MCF 10A (cell line): ENCODE measurements around the gene NPL. TPM values are rescaled to one million over a fixed set of nuclear protein-coding genes. Genes with fewer than 3 reads are reported as not detected.

ENCODE experiments used
- BruUV-seq: library from RNA; stranded (reverse); fragments of 400-500 nt; replicated peaks from 2 replicates; lab custom pipeline; 2021; lab: Mats Ljungman, UMichigan
- CTCF ChIA-PET: fragments of 300-600 bp; sonication (Branson Sonifier 250); formaldehyde crosslinking; extraction: SDS; loops from one replicate; lab custom pipeline; 2021; ENCODE audit warnings: antibody characterized with exemption, inconsistent platforms; lab: Yijun Ruan, JAX
- POLR2A ChIA-PET: fragments of 300-600, 350-650 bp; sonication (Branson Sonifier 250); formaldehyde crosslinking; extraction: SDS; loops from one replicate; lab custom pipeline; 2020; ENCODE audit warnings: antibody characterized with exemption, inconsistent platforms; lab: Yijun Ruan, JAX
- DNase-seq: peaks from one replicate; pipeline ENCODE4 v3.0.0-alpha.2; 2018; ENCODE audit not compliant: unreplicated experiment
- H3K27ac Mint-ChIP-seq: one replicate; pipeline ENCODE4 v1.8.0; 2022; ENCODE audit warnings: mild to moderate bottlenecking, low read depth, mixed read lengths; ENCODE audit not compliant: unreplicated experiment
- H3K27me3 Mint-ChIP-seq: one replicate; pipeline ENCODE4 v1.8.0; 2022; ENCODE audit warnings: mixed read lengths; ENCODE audit not compliant: insufficient read depth, unreplicated experiment
- H3K36me3 Mint-ChIP-seq: one replicate; pipeline ENCODE4 v1.8.0; 2022; ENCODE audit warnings: mild to moderate bottlenecking, moderate library complexity, mixed read lengths; ENCODE audit not compliant: insufficient read depth, unreplicated experiment
- H3K4me1 Mint-ChIP-seq: one replicate; pipeline ENCODE4 v1.8.0; 2022; ENCODE audit warnings: mixed read lengths; ENCODE audit not compliant: insufficient read depth, unreplicated experiment
- H3K4me3 Mint-ChIP-seq: one replicate; pipeline ENCODE4 v1.8.0; 2022; ENCODE audit warnings: mild to moderate bottlenecking, moderate library complexity, mixed read lengths; ENCODE audit not compliant: unreplicated experiment
- H3K9me3 Mint-ChIP-seq: one replicate; pipeline ENCODE4 v1.8.0; 2022; ENCODE audit warnings: mixed read lengths; ENCODE audit not compliant: unreplicated experiment
- CTCF ChIP-seq: fragments of 200-600 bp; IDR thresholded peaks from one replicate; pipeline ENCODE4 v1.8.0; 2022; ENCODE audit warnings: antibody characterized with exemption, mild to moderate bottlenecking; ENCODE audit not compliant: unreplicated experiment
- intact Hi-C: fragments of 100-400 bp; cut with micrococcal nuclease; formaldehyde crosslinking; loops from 2 replicates; pipeline ENCODE4 v1.14.1; 2022
- total RNA-seq: library from RNA; stranded (reverse); gene quantifications from 2 replicates; pipeline ENCODE4 v1.2.3, GENCODE V29; 2022

NPL gene
- total RNA-seq, 1 experiment from 2014 or later, result 6.2 TPM

- no TSS peak for BruUV-seq
- CTCF ChIA-PET, result interaction anchor here (0.5 to 1.5 kb wide), 4 partner anchors 24 to 448 kb away, joined by 3 read pairs; no protein-coding TSS in a partner anchor
- no peak for TF ChIP-seq CTCF
- intact Hi-C loops, result no loop called here
- Mint-ChIP-seq H3K27ac (no peak overlapping the region), H3K4me3 (no peak overlapping the region), H3K27me3 (no peaks in the 10 kb centered on the region), H3K9me3 (no peaks in the 10 kb centered on the region), H3K36me3 (peaks cover 100% of the 10 kb centered on the region), H3K4me1 (peaks cover 51% of the 10 kb centered on the region)
- POLR2A ChIA-PET, result interaction anchor here (0.6 to 1.8 kb wide), 3 partner anchors 13 to 92 kb away, joined by 4 to 6 read pairs (median 4); no protein-coding TSS in a partner anchor
- DNase-seq, result no peak
Observed at GRCh38 chr1:182847105-182847504, 57.5 kb downstream of the NPL start.

- DNase-seq, result no peak
- Mint-ChIP-seq H3K4me1 (peaks cover 44% of the 10 kb centered on the region), H3K27ac (no peak overlapping the region), H3K4me3 (no peak overlapping the region), H3K27me3 (no peaks in the 10 kb centered on the region), H3K9me3 (no peaks in the 10 kb centered on the region), H3K36me3 (peaks cover 100% of the 10 kb centered on the region)
- intact Hi-C loops, result no loop called here
- no peak for TF ChIP-seq CTCF
- BruUV-seq, result no TSS peak
- ChIA-PET POLR2A (interaction anchor here (1.1 kb wide), 1 partner anchor 9 kb away, joined by 3 read pairs; no protein-coding TSS in a partner anchor), CTCF (interaction anchor here (0.6 kb wide), 1 partner anchor 634 kb away, joined by 4 read pairs; no protein-coding TSS in a partner anchor)
Observed at GRCh38 chr1:182848736-182849135, 59.2 kb downstream of the NPL start.

GRCh38 chr1:182850319-182850718 lies 60.7 kb downstream of the NPL start:
- no peak overlapping the region for H3K27ac Mint-ChIP-seq
- no TSS peak for BruUV-seq
- intact Hi-C loops, result no loop called here
- POLR2A ChIA-PET, result interaction anchor here (1.0 to 1.5 kb wide), 2 partner anchors 10 kb away, joined by 3 to 5 read pairs; no protein-coding TSS in a partner anchor
- H3K4me1 Mint-ChIP-seq, result peaks cover 36% of the 10 kb centered on the region
- no peak for TF ChIP-seq CTCF
- peaks cover 100% of the 10 kb centered on the region for H3K36me3 Mint-ChIP-seq
- H3K4me3 Mint-ChIP-seq, result no peak overlapping the region
- H3K27me3 Mint-ChIP-seq, result no peaks in the 10 kb centered on the region
- CTCF ChIA-PET, result interaction anchor here (0.5 kb wide), 1 partner anchor 99 kb away, joined by 4 read pairs; no protein-coding TSS in a partner anchor
- no peaks in the 10 kb centered on the region for H3K9me3 Mint-ChIP-seq
- no peak for DNase-seq

GRCh38 chr1:182851825-182852224 lies 62.3 kb downstream of the NPL start:
- peaks cover 31% of the 10 kb centered on the region for H3K4me1 Mint-ChIP-seq
- no peaks in the 10 kb centered on the region for H3K9me3 Mint-ChIP-seq
- H3K27ac Mint-ChIP-seq, result no peak overlapping the region
- H3K27me3 Mint-ChIP-seq, result no peaks in the 10 kb centered on the region
- no peak for DNase-seq
- TF ChIP-seq CTCF, result no peak
- H3K36me3 Mint-ChIP-seq, result peaks cover 100% of the 10 kb centered on the region
- POLR2A ChIA-PET, result interaction anchor here (1.0 to 3.4 kb wide), 2 partner anchors 9 to 12 kb away, joined by 6 to 13 read pairs; partner anchors contain the start of gene DHX9
- no TSS peak for BruUV-seq
- CTCF ChIA-PET, result no interaction called here
- intact Hi-C loops, result no loop called here
- no peak overlapping the region for H3K4me3 Mint-ChIP-seq
